Measurements from ENCODE around the gene TRAPPC11. TPM values are rescaled to one million over a fixed set of nuclear protein-coding genes. Genes with fewer than 3 reads are reported as not detected.

The TRAPPC11 gene
- total RNA-seq, 3 donors from 2014 or later = 27.7 to 35.8 (median 34.3) TPM

DNA sequence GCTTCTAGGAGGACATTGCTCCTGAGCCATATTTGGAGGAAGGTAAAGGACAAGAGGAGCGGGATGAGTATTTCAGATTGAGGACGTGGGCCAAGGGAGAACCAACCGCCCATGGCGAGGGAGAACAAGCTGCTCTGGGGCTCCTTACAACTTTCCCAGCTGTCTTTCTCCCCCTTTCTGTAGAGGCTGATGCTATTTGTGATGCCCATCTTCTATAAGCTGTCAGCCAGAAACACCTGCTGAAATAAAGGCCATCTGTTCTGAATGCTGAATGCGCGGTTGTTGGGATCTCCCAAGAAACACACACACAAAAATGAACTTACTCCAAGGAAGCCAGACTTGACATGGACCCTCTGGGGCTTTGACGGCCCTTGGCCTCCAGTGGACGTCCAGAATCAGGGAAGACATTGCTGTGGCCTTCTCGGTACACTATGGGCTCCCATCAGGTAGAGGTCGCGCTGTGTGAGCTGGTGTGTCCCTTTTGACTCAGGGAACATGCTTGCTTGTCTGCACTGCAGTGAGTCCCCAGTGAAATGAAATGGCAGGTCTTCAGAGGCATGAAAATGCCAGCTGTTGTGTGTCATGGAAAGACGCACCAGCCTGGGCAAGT is 31.0 kb upstream of the TRAPPC11 start:
- Histone ChIP-seq H3K36me3 (ENCODE audit: low read depth) (no peaks in the 10 kb centered on the region), H3K4me1 (ENCODE audit: low read depth) (no peaks in the 10 kb centered on the region), H3K9me3 (no peaks in the 10 kb centered on the region), H3K4me3 (no peak overlapping the region)
- intact Hi-C loops (cut with DNase I, micrococcal nuclease) = no loop called here
- TF ChIP-seq CTCF (IDR thresholded peaks at IDR 0.05) = no peak
- DNase-seq (no peak), ATAC-seq (no peak)

- Histone ChIP-seq H3K4me1 (ENCODE audit: low read depth) (no peaks in the 10 kb centered on the region), H3K9me3 (no peaks in the 10 kb centered on the region), H3K36me3 (ENCODE audit: low read depth) (no peaks in the 10 kb centered on the region), H3K4me3 (no peak overlapping the region)
- ATAC-seq (no peak), DNase-seq (no peak)
- intact Hi-C loops (cut with DNase I, micrococcal nuclease) = no loop called here
- TF ChIP-seq CTCF (IDR thresholded peaks at IDR 0.05) = no peak
Observed at GRCh38 chr4:183631577-183632198, 27.4 kb upstream of the TRAPPC11 start.

DNA sequence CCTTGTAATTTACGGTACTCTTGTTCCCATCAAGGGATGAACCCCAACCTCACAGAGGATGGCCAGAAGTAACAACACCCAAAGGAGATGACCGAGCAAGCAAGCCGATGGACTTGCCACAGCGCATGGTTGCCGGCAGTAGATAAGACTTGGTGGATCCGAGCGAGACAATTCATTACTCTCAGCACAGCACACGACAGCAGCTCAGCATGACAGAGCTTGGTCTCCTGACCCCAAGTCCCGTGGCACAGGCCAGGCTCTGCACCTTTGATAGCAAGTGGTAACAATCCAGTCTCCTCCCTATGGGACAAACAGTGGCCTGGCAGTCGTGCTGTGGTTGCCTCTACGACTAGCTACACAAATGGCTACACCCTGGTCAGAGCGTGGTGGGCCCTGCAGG is 26.4 kb upstream of the TRAPPC11 start:
- ATAC-seq (no peak), DNase-seq (no peak)
- H3K4me1 ChIP-seq (ENCODE audit: low read depth) = no peaks in the 10 kb centered on the region
- intact Hi-C loops (cut with DNase I, micrococcal nuclease) = no loop called here
- H3K9me3 ChIP-seq = no peaks in the 10 kb centered on the region
- TF ChIP-seq CTCF (IDR thresholded peaks at IDR 0.05) = no peak
- H3K36me3 ChIP-seq (ENCODE audit: low read depth) = no peaks in the 10 kb centered on the region
- no peak overlapping the region for H3K4me3 ChIP-seq

GRCh38 chr4:183633476-183634400 is 25.4 kb upstream of the TRAPPC11 start:
- no peak for ATAC-seq
- H3K9me3 ChIP-seq = no peaks in the 10 kb centered on the region
- H3K36me3 ChIP-seq (ENCODE audit: low read depth) = no peaks in the 10 kb centered on the region
- no peak overlapping the region for H3K4me3 ChIP-seq
- TF ChIP-seq CTCF (IDR thresholded peaks at IDR 0.05) = no peak
- no peak for DNase-seq
- H3K4me1 ChIP-seq (ENCODE audit: low read depth) = no peaks in the 10 kb centered on the region
- intact Hi-C loops (cut with DNase I, micrococcal nuclease) = no loop called here

- ATAC-seq (no peak), DNase-seq (no peak)
- Histone ChIP-seq H3K4me1 (ENCODE audit: low read depth) (no peaks in the 10 kb centered on the region), H3K4me3 (no peak overlapping the region), H3K36me3 (ENCODE audit: low read depth) (no peaks in the 10 kb centered on the region), H3K9me3 (no peaks in the 10 kb centered on the region)
- intact Hi-C loops (cut with DNase I, micrococcal nuclease) = no loop called here
- TF ChIP-seq CTCF (IDR thresholded peaks at IDR 0.05) = no peak
Observed at GRCh38 chr4:183635321-183635720, 23.8 kb upstream of the TRAPPC11 start.

All from mucosa of descending colon (tissue), 3 donors.